Cardiac muscle cell (in vitro differentiated cells and primary cell): Measurements from ENCODE around the gene CCL17. TPM values are rescaled to one million over a fixed set of nuclear protein-coding genes. Genes with fewer than 3 reads are reported as not detected.

Experiments
- DNase-seq, 2 donors: peaks; one replicate each; pipeline versions ENCODE4 v3.0.0 to v3.0.0-alpha.2; 2010 to 2017; ENCODE audit warnings: low read depth in 1 of 2, low spot score in 1 of 2
- H3K27ac ChIP-seq: fragments of 200-600 bp; sonication (generic); 2 replicates; pipeline ENCODE4 v1.5.1; 2016
- H3K27me3 ChIP-seq: fragments of 200-600 bp; sonication (generic); 2 replicates; pipeline ENCODE4 v1.6.0; 2016; ENCODE audit warnings: control low read depth
- H3K36me3 ChIP-seq: fragments of 200-600 bp; sonication (generic); 2 replicates; pipeline ENCODE4 v1.5.1; 2016; ENCODE audit warnings: control low read depth
- H3K4me1 ChIP-seq: fragments of 200-600 bp; sonication (generic); 2 replicates; pipeline ENCODE4 v1.8.1; 2017; ENCODE audit warnings: low read depth, mild to moderate bottlenecking, mixed run types
- H3K4me3 ChIP-seq: fragments of 200-600 bp; sonication (generic); 2 replicates; pipeline ENCODE4 v1.5.1; 2016; ENCODE audit warnings: mild to moderate bottlenecking
- H3K9me3 ChIP-seq: fragments of 200-600 bp; sonication (generic); 2 replicates; pipeline ENCODE4 v1.5.1; 2017; ENCODE audit warnings: low read depth, mild to moderate bottlenecking, control low read depth
- CTCF ChIP-seq: IDR thresholded peaks from 2 replicates; pipeline ENCODE4 v1.5.1; 2012; ENCODE audit warnings: low read depth, mild to moderate bottlenecking, low read length
- polyA plus RNA-seq: library from polyadenylated mRNA; unstranded; fragments of >200 nt; fragmentation: Nextera tagmentation; extraction: Ambion mirVana; gene quantifications from 2 replicates; pipeline ENCODE4 v1.2.1, GENCODE V29; 2016
- total RNA-seq: library from RNA; depleted of rRNA; stranded (reverse); fragments of >200 nt; gene quantifications from 2 replicates; pipeline ENCODE4 v1.2.3, GENCODE V29; 2016

CCL17 gene
- total and polyA plus RNA-seq, 2 experiments from 2014 or later, result not detected

DNA sequence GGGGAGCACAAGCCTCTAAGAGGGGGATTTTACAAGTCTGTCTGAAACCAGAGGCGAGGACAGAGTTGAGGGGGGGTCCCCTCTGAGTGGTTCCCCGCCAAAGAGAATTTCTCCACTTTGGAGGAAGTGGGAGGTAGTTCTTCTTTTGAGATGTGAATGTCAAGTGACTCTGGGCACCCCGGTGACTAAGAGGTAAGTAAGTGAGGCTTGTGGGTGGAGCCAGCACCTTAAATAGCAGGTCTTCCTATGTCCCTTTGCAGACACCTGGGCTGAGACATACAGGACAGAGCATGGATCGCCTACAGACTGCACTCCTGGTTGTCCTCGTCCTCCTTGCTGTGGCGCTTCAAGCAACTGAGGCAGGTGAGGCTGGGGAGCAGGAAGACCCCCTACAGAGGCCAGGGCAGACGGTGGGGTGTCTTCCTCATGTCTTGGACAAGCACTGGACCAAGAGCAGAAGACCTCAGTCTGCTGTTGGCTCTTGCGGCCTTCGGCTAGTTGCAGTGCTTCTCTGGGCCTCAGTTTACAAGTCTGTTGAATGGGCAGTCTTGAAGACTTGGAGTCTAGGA lies 46.0 kb upstream of the CCL17 start, which contains the start of gene CCL22:
TSS of gene CCL22 (plus strand) at position 257 of the 569 bp plus-strand sequence. CDS start at position 291, 34 bp downstream.
- H3K27me3 ChIP-seq, result no peaks in the 10 kb centered on the region
- no peak for DNase-seq

GRCh38 chr16:57360321-57360935 lies 44.1 kb upstream of the CCL17 start:
- Histone ChIP-seq H3K9me3 (no peaks in the 10 kb centered on the region), H3K36me3 (no peaks in the 10 kb centered on the region), H3K4me3 (no peak overlapping the region), H3K27me3 (no peaks in the 10 kb centered on the region), H3K4me1 (no peaks in the 10 kb centered on the region), H3K27ac (no peak overlapping the region)
- no peak for TF ChIP-seq CTCF
- no peak for DNase-seq

More for the DNA sequence above, 46.0 kb upstream of the CCL17 start, which contains the start of gene CCL22:
- Histone ChIP-seq H3K4me3 (no peak within 1 kb of the TSS), H3K27ac (peak within 1 kb of the TSS; percentile 17), H3K36me3 (no peaks in the 10 kb centered on the region), H3K9me3 (no peaks in the 10 kb centered on the region), H3K4me1 (no peaks in the 10 kb centered on the region)
- no peak for TF ChIP-seq CTCF

DNA sequence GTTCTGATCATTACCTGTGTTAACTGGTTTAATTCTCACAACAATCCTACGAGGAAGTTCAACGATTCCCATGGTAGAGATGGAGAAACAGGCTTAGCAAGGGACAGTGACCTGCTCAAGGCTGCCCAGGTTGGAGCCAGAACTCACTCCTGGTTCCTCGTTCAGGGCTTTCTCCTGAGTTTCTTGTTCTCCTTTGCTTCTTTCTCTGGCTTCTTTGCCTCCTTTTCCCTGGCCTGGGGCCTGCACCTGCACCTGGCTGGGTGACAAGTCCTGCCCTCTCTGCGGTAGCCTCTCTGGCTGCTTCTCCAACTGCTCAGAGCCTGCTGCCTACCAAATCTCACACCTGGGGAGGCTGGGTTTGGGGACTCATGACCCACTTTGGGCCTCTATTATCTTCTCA lies 43.2 kb upstream of the CCL17 start:
- no peak for TF ChIP-seq CTCF
- Histone ChIP-seq H3K9me3 (no peaks in the 10 kb centered on the region), H3K4me1 (no peaks in the 10 kb centered on the region), H3K27me3 (no peaks in the 10 kb centered on the region), H3K27ac (no peak overlapping the region), H3K4me3 (no peak overlapping the region), H3K36me3 (no peaks in the 10 kb centered on the region)
- no peak for DNase-seq

DNA sequence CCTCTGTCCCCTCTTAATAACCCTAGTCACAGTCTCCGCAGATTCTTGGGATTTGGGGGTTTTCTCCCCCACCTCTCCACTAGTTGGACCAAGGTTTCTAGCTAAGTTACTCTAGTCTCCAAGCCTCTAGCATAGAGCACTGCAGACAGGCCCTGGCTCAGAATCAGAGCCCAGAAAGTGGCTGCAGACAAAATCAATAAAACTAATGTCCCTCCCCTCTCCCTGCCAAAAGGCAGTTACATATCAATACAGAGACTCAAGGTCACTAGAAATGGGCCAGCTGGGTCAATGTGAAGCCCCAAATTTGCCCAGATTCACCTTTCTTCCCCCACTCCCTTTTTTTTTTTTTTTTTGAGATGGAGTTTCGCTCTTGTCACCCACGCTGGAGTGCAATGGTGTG lies 40.4 kb upstream of the CCL17 start:
- no peak overlapping the region for H3K4me3 ChIP-seq
- no peaks in the 10 kb centered on the region for H3K36me3 ChIP-seq
- no peak for DNase-seq
- no peaks in the 10 kb centered on the region for H3K27me3 ChIP-seq
- no peaks in the 10 kb centered on the region for H3K9me3 ChIP-seq
- H3K27ac ChIP-seq, result no peak overlapping the region
- no peak for TF ChIP-seq CTCF
- H3K4me1 ChIP-seq, result no peaks in the 10 kb centered on the region

GRCh38 chr16:57366544-57367040 lies 38.0 kb upstream of the CCL17 start:
- Histone ChIP-seq H3K9me3 (no peaks in the 10 kb centered on the region), H3K27me3 (no peaks in the 10 kb centered on the region), H3K4me1 (no peaks in the 10 kb centered on the region), H3K27ac (no peak overlapping the region), H3K36me3 (no peaks in the 10 kb centered on the region), H3K4me3 (no peak overlapping the region)
- DNase-seq, result peak in 1 of 2 donors; percentile 63
- no peak for TF ChIP-seq CTCF
